Endometrium (tissue), 2 donors: ENCODE measurements around the gene FBXO36.

ENCODE experiments used
- FAIRE-seq: peaks from 2 replicates; lab custom pipeline; 2012; peaks lifted over from hg19 to GRCh38; lab: Jason Lieb, UNC
- donor health status: control.
- donor health status: control.

FBXO36 gene

GRCh38 chr2:230050136-230050535, 127.8 kb downstream of the FBXO36 start:
- no peak for FAIRE-seq

- FAIRE-seq = no peak
These were observed 130.0 kb downstream of the FBXO36 start for GRCh38 chr2:230052299-230052698.

- no peak for FAIRE-seq
These were observed 131.6 kb downstream of the FBXO36 start for GRCh38 chr2:230053753-230054478.

- FAIRE-seq = no peak
These were observed 138.5 kb downstream of the FBXO36 start for GRCh38 chr2:230060672-230061293.
